ENCODE measurements around the gene NDUFB1.

Gene NDUFB1

DNA sequence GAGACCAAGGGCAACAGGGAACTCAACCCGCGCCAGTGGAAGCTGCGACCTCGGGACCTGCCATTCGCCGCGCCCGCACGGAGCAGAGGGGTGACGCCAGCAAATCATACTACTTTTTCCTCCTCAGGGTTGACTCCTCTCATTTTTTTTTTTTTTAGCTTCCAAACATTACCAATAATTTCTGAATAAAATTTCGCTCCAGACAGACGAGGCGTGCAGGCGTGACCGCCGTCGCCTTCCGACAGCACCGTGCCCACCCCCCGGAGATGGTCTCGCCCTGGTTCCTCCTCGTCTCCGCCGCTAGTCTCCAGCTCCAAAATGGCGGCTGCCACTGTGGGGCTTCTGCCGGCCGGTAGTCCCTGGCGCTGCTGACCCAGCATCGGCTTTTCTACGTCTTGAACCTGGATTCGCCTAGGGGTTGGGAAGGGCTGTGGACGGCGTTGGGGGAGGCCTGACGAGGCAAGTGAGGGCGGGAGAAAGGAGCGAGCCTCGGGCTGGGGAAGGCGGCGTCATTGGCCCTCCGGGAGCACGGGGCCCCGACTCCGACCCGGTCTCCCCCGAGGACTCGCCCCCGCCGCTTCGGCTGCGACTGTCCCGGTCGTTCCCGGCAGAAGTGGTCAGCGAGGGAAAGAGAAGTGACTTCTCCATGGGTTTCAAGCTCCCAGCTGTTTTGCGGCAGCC, at the start of gene NDUFB1, which contains the start of gene CPSF2:
TSS of gene NDUFB1 (minus strand) at position 37 of the 681 bp plus-strand sequence. CDS start 4,069 bp downstream, outside the sequence.
TSS of gene CPSF2 (plus strand) at position 300 of the 681 bp plus-strand sequence. CDS start 9,016 bp downstream, outside the sequence.
- no peak for FAIRE-seq

DNA sequence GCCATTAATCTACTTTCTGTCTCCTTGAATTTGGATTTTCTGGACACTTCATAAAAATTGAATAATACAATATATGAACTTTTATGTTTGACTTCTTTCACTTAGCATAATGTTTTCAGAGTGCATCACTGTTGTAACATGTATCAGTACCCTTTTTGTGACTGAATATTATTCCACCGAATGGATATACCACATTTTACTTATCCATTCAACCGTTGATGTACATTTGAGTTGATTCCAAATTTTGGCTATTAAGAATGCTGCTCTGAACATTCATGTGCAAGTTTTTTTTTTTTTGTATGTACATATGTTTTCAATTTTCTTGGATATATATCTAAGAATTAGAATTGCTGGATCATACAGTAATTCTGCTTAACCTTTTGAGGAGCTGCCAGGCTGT, 43.5 kb upstream of the NDUFB1 start:
- FAIRE-seq: no peak

DNA sequence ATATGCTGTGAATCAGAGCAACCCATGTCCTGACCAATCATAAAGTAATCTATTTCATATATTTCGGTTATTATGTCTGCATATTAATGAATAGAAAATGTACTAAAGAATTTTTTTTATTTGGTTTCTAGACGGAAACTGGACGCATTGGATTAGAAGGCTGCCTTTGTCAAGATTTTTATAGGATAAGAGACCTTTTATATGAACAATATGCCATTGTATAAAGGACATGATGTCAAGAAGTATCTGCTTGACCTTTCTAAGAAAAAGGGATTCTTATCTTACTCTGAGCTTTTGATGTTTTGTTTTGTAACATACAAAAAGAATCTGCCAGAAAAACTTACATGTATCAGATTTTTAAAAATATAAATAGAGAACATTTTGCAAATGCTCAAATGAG, 40.0 kb upstream of the NDUFB1 start:
- FAIRE-seq: no peak

DNA sequence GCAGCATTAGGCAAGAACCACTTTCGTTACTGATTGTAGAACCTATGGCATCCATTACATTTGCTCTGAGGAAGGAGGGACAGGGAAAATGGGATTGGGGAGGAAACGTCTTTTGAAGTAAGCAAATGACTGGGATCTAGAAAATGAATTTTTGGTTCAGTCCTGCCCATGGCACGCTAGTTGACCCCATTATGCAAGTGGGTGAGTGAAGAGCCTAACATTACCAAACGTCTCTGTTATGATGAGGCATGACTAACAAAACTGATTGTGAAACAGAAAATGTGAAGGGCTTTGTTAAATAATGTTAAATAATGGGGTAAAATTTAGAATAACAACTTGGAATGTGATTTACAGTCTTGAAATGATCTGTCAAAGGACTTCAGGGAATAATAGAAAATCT, 39.1 kb upstream of the NDUFB1 start:
- no peak for FAIRE-seq

DNA sequence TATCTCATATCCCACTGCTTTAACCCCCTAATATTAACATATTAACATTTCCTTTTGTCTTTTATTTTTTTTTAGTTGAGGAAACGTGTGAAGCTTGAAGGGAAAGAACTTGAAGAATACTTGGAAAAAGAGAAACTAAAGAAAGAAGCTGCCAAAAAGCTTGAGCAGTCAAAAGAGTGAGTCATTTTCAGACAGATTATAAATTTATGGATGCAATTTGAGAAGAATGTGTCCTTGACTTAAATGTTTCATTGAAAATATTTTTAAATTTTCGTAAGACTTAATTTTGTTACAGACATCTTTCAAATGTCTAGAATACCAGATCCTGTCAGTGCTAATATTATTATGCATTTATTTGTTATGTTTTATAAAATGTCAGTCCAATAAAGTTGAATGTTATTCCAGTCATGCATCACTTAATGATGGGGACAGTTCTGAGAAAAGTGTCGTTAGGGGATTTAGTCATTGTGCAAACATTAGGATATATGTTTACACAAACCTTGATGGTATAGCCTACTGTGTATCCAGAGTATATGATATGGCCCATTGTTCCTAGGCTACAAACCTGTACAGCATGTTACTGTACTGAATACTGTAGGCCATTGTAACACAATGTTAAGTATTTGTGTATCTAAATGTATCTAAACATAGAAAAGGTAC, 32.9 kb upstream of the NDUFB1 start:
- FAIRE-seq: no peak

DNA sequence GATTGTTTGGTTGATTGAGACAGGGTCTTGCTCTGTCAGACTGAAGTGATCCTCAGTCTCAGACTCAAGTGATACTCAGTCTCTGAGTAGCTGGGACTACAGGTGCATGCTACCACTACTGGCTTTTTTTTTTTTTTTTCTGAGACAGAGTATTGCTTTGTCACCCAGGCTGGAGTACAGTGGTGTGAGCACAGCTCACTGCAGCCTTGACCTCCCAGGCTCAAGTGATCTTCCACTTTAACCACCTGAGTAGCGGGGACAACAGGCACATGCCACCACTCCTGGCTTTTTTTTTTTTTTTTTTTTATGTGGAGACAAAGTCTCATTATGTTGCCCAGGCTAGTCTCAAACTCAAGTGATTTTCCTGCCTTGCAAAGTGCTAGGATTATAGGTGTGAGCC, 32.1 kb upstream of the NDUFB1 start:
- FAIRE-seq: no peak

DNA sequence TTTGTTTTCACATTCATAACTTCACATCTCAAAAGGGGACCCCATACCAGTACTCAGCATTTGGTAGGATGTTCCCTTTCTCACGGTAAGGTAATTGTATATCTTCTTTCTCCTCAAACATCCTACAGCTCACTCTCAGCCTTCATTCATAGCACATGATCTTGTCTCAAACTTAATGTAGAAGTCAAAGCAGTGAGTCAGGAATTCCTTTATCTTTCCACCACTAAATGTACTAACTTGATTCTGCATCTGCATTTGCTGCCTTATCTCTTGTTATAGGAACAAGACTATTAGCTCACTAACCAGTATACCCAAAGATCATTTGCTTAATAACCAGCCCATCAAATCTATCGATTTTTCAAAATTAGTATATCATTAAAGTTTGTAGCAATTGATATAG, 23.2 kb upstream of the NDUFB1 start:
- no peak for FAIRE-seq

DNA sequence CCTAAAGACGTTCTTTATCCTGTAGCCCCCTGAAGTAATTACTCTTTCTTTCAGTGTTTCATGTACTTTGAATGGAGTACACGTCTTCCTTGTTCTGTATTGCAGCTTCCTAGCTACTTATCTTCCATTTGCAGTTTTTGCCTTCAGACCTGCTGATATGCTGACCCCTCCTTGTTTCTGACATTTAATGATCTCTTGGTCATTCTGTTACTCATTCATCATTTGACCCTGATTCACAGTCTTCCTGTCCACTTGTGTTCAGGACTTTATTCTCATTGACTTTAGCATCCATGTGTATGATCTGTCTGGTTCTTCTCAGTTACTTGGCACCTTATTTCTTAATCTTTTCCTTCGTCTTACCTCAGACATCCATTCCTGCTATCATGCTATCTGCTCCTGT, 22.5 kb upstream of the NDUFB1 start:
- no peak for FAIRE-seq

DNA sequence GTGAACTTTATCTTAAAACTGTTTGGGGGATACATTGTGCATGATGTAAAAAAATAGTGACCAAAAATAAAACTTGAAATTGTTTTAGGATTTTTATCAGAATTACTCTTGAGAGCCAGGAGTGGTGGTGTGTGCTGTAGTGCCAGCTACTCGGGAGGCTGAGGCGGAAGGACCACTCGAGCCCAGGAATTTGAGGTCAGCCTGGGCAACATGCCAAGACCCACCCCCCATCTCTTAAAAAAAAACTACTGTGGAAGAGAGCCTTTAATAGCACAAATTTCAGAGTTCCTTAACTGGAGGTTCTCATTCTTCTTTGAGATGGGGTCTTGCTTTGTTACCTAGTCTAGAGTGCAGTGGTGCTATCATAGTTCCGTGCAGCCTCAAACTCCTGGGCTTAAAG, 21.8 kb upstream of the NDUFB1 start:
- FAIRE-seq: no peak

DNA sequence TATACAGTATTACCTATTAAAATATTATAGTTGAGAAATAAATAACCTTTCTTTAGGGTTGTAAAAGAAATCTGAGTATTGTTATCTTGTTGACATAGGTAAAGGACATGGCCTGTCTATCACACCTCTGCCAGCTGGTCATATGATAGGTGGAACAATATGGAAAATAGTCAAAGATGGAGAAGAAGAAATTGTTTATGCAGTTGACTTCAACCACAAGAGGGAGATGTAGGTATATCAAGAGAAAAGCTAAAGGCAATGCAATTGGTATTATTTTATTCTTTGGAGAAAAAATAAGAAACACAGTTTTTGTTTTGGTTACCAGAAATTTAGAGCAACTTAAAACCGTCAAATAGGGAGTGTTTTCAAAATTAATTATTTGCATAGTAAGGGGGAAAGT, 13.8 kb upstream of the NDUFB1 start:
- FAIRE-seq: peak; percentile 70

DNA sequence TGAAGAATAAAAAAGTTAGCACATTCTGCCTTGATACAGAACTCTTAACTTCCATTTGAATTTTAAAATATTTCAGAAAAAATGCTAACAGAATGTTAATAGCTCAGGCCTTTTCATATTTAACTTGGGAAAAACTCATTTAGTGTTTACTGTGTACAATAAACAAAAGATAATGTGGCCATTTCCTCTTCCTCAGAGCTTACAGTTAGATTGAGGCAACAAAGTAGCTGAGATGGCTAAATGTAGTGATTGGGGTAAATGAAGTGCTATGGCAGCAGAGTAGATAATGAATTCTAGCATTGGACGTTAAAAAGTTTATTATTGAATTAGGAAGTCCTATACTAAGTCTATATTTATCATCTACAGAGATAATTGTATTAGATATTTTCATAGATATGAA, 12.9 kb upstream of the NDUFB1 start:
- FAIRE-seq: no peak

DNA sequence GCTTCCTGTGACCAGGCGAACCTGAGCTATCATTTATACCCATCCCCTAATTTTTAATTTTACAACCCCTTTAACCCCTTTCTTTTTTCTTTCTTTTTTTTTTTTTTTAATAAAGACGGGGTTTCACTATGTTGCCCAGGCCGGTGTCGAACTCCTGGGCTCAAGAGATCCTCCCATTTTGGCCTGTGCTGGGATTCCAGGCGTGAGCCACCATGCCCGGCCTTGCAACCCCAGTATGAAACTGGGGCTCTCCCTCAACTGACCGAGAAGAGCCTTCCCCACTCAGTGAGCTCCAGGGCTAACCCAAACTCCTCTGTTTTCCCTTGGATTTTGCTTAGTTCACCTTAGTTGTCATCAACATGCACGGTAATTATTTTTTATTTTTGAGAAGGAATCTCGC, 1.3 kb upstream of the NDUFB1 start:
- FAIRE-seq: no peak

DNA sequence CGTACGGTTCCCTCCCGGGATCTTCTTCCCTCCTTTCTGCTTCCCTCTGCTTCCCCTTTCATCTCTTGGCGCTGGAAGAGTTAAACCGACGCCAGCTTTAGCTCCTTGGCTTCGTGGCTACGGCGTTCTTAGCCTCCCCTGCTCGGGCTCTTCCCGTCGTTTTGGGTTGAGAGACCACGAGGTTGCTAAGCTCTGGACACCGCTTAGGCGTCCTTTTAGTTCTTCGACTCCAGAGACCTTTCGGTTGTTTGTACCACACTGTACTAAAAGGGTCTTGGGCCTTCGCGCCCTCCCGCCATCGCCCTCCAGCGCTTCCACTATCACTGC, 808 bp upstream of the NDUFB1 start:
- FAIRE-seq: no peak

DNA sequence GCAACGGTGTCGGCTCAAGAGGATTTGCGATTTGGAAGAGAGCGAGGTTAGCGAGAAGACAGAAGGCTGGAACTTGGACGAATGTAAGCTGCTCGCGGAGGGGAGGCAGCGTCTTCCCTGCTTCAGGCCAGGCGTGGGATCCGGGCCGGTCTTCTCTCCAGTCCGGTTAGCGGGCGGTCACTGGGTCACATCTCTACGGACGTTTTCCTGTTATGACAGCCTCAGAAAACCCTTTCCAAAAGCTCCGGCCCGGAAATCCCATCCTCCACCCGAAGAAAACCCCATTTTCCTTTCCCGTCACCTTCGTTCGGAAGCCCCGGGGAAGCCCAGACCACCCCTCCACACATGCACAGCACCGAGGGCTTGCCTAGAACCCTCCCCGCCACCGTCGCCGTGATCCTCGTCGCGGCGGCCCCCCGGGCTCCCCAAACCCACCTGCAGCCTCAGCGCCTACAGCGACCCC, 268 bp downstream of the NDUFB1 start:
- FAIRE-seq: no peak

DNA sequence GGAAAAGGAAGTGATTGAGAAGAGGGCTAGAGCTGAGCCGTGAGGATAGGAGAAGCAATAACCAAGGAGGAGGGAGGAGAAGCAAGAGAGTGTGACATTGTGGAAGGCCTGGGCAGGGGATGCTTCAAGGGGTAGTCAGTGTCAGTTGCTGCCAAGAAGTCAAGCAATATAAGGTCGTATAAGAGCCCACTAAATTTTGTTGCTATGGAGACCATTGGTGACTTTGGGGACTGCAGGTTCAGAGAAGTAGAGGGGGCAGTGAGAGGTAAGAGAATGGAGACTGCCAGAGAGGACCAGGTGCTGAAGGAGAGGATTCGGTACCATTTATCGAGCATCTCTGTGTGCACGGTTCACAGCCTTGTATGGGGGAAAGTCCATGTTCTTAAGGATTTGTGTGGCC, 12.0 kb downstream of the NDUFB1 start:
- no peak for FAIRE-seq

DNA sequence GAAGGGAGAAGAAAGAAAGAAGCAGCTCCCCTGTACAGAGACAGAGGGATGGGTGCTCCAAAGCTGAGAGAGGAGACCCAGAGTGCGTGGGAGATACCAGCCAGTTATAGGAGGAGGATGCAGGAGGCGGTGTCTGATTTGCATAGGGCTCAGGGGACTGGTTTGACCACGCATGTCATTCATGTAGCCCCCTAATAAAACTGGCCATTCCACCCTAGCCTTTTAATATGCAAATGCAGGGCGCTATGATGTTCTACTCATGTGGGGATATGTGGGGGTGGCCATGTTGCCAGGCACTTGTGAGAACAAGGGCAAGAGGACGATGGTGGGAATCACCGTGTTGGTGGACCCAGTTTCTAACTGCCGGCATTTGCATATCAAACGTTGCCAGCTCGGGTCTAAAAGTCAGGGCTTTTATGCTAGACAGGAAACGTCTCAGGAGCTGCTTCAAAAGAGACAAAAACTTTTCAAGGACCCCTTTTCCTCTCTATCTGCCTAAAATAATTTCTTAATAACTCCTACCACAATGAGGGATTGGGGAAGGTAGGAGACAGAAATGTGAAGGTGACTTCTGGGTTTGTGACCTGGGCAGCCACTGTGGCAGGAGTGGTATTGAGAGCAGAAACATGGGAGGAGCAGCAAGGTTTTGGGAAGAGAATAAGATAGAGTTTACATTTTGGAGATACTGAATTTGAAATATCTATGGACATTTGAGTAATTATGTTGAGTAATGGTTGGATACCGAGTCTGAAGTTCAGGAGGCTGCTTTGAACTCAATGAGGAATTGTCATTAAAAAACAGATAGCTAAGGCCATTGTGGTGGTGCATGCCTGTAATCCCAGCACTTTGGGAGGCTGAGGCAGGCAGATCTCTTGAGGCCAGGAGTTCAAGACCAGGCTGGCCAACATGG, 12.9 kb downstream of the NDUFB1 start:
- no peak for FAIRE-seq

DNA sequence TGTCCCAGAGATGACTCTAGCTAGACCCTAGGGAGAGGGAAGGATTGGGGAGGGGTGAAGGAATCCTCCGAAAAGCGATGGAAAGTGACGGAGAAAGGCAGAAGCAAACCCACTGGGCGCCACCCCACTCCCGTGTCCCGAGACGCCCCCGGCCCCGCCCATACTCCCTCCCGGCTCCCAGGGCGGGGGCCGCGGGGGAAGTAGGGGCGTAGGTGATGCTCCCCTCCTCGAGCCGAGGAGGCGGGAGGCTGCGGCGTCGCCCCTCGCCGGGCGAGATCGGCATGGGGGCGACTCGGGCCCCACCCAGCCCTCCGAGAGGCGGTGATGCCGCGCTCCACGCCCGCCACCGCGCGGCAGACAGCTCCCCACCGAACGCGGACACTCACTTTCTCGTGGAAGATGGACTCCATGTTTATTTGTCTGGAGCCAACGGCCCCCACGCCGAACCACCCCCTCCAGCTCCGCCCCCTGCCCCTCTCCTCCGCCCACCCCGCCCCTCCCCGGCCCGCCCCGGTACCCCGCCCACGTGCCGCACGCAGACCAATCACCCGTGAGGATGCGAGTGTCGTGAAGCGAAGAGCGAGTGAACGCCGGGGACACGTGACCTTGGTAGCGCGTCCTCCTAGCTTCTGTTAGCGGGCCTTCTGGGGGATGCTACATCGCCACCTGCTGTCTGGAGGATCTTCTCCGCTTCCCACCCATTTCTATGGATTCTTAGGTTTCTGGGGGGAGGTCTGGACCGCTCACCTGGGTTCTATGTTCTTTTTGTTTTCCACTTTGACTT, 15.2 kb downstream of the NDUFB1 start, which contains the start of gene ATXN3:
TSS of gene ATXN3 (minus strand) at position 440 of the 784 bp plus-strand sequence. CDS start at position 410, 30 bp downstream.
- no peak for FAIRE-seq

DNA sequence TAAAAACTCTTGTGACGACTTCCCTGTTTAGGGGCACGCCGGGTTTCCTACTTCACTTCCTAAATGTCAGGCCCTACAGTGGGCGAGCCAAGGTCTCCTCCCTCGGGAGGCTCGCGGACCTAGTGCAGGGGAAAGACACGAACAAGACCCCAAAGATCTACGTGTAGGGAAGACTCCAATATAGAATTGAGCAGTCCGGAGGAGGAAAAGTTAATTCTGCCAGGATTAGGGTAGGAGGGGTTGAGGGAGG, 15.7 kb downstream of the NDUFB1 start:
- no peak for FAIRE-seq

DNA sequence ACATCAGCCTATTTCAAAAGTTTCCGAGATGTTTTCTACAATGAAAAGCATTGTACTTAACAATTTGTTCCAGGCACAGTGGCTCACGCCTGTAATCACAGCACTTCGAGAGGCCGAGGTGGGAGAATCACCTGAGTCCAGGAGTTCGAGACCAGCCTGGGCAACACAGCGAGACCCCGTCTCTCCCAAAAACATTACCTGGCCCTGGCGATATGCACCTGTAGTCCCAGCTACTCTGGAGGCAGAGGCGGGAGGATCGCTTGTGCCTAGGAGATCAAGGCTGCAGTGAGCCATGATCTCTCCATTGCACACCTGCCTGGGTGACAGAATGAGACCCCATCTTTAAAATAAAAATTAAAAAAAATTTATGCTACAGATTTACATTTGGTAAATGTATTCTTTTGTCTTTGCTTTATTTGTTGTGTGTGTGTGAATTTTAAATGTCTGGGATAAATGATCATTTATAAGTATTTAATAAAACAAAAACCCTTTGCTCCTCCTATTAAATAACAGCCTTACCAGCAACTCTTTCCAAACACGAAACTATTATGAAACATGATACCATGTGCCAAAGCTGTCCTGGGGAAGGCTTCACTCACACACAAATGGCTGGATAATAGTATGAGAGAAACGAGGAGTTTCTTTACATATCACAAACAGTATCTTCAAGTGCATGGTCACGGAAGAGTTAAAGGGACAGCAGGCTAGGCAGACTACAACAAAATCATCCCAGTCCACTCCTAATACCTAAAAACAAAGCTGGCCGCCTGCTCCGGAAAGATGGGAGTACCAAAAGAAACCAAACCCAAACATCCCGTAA, 16.2 kb downstream of the NDUFB1 start:
- no peak for FAIRE-seq

DNA sequence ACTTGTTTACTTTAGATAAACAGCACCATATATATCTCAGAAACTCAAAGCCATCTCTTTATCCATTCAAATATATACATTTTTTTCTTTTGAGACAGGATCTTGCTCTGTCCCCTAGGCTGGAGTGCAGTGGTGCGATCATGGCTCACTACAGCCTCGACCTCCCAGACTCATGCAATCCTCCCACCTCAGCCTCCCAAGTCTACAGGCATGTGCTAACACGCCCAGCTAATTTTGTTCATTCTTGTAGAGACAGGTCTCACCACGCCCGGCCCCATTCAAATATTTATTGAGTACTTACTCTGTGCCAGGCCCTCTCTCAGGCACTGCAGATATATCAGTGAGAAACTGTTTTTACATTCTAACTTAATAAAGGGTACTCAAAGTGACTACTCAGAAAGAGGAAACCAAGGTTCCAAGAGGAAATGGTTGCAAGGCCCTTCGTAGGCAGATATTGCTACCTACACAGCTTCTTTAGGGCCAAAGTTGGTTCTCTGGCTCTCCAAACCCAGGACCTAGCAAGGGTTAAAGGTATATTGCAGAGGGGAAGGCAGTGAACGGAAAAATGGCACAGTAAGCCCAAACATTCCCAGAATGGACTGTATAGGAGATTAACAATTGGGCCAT, 18.0 kb downstream of the NDUFB1 start:
- FAIRE-seq: no peak

DNA sequence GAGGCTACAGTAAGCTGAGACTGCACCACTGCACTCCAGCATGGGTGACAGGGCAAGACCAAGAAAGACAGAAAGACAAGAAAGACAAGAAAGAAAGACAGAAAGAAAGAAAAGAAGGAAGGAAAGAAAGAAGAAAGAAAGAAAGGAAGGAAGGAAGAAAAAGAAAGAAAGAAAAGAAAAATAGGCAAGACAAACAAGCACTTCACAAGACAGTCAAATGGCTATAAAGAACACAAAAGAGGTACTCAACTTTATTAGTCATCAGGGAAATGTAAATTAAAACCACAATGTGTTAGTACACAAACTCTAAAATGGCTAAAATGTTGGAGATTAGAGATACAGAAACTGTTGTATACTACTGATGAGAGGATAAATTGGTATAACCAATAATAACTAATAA, 21.7 kb downstream of the NDUFB1 start:
- FAIRE-seq: no peak

DNA sequence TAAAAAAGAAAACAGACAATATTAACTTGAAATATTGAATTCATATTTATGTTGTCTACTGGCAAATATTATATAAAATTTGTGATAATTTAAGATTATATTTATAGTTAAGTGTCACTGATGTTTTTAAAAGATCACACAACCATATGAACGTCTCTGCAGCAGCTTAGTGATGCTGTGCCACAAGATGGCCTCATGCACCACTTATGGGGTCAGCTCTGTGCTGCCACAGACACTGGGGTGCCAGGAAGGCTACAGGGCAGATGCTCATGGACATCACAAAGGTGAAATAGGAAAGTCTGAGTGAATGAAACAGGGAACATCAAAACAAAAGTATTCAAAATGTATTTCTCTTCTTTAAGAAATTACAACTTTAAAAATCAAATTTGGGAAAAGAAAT, 28.2 kb downstream of the NDUFB1 start:
- FAIRE-seq: no peak

All from endometrium (tissue), 2 donors.